ENCODE measurements around the gene ANKRD13B.

Gene ANKRD13B

GRCh38 chr17:29613352-29613837 lies 20.5 kb downstream of the ANKRD13B start:
- H3K4me3 ChIP-seq (ENCODE audit: low read depth, low read length), result peak overlapping the region; percentile 44
- peak; percentile 94 for TF ChIP-seq CTCF (IDR thresholded peaks at IDR 0.05; ENCODE audit: borderline replicate concordance, insufficient read depth, low read depth, low read length)

GRCh38 chr17:29613856-29614255 lies 20.9 kb downstream of the ANKRD13B start:
- no peak for TF ChIP-seq CTCF (IDR thresholded peaks at IDR 0.05; ENCODE audit: borderline replicate concordance, insufficient read depth, low read depth, low read length)
- peak overlapping the region; percentile 44 for H3K4me3 ChIP-seq (ENCODE audit: low read depth, low read length)

- no peak overlapping the region for H3K4me3 ChIP-seq (ENCODE audit: low read depth, low read length)
- no peak for TF ChIP-seq CTCF (IDR thresholded peaks at IDR 0.05; ENCODE audit: borderline replicate concordance, insufficient read depth, low read depth, low read length)
Measured at GRCh38 chr17:29614349-29615047, 21.6 kb downstream of the ANKRD13B start.

- TF ChIP-seq CTCF (IDR thresholded peaks at IDR 0.05; ENCODE audit: borderline replicate concordance, insufficient read depth, low read depth, low read length), result no peak
- peak overlapping the region; percentile 26 for H3K4me3 ChIP-seq (ENCODE audit: low read depth, low read length)
Measured at GRCh38 chr17:29615048-29615385, 22.1 kb downstream of the ANKRD13B start.

GRCh38 chr17:29615492-29616299 lies 22.8 kb downstream of the ANKRD13B start:
- peak overlapping the region; percentile 38 for H3K4me3 ChIP-seq (ENCODE audit: low read depth, low read length)
- TF ChIP-seq CTCF (IDR thresholded peaks at IDR 0.05; ENCODE audit: borderline replicate concordance, insufficient read depth, low read depth, low read length), result no peak

- H3K4me3 ChIP-seq (ENCODE audit: low read depth, low read length), result peak overlapping the region; percentile 24
- TF ChIP-seq CTCF (IDR thresholded peaks at IDR 0.05; ENCODE audit: borderline replicate concordance, insufficient read depth, low read depth, low read length), result no peak
Measured at GRCh38 chr17:29616300-29617048, 23.5 kb downstream of the ANKRD13B start.
